ENCODE data around the gene ATP6V1E1.

Gene ATP6V1E1

GRCh38 chr22:17628406-17629172 lies at the start of gene ATP6V1E1:
Gene ATP6V1E1 (minus strand): TSS chr22:17628749. CDS start chr22:17628635, 114 bp downstream.
- DNase-seq (peak; percentile 96), ATAC-seq (ENCODE audit: insufficient read depth, low read depth) (peak; percentile 100)
- Histone ChIP-seq H3K27me3 (ENCODE audit: insufficient read depth, low read length, poor library complexity) (no peaks in the 10 kb centered on the region), H3K36me3 (ENCODE audit: insufficient read depth, low read length) (peaks cover 6% of the 10 kb centered on the region; the same call in 1 of the 2 replicates), H3K27ac (ENCODE audit: low read length) (peak within 1 kb of the TSS; percentile 90), H3K4me2 (ENCODE audit: insufficient read depth, low read length) (peak within 1 kb of the TSS; percentile 64), H3K9me3 (ENCODE audit: insufficient read depth, low read length, severe bottlenecking) (no peaks in the 10 kb centered on the region), H3K79me2 (ENCODE audit: insufficient read depth, low read length) (peaks cover 62% of the 10 kb centered on the region), H3K4me3 (ENCODE audit: low read depth in 1 of 2, low read length in 2 of 2) (peak within 1 kb of the TSS; percentile 88 to 91), H3K9ac (ENCODE audit: low read depth, low read length) (peak within 1 kb of the TSS; percentile 81), H2AFZ (ENCODE audit: low read depth, low read length) (peak within 1 kb of the TSS; percentile 97), H4K20me1 (ENCODE audit: insufficient read depth, low read length) (peaks cover 6% of the 10 kb centered on the region; the same call in 1 of the 2 replicates), H3K4me1 (ENCODE audit: insufficient read depth, low read length) (peaks cover 28% of the 10 kb centered on the region)
- no peak for TF ChIP-seq CTCF (IDR thresholded peaks at IDR 0.05; ENCODE audit: borderline replicate concordance, extremely low read depth, low read length, poor library complexity, severe bottlenecking)
- no peak for TF ChIP-seq EZH2 (IDR thresholded peaks at IDR 0.05; ENCODE audit: borderline replicate concordance, low read depth, low read length, severe bottlenecking)

DNA sequence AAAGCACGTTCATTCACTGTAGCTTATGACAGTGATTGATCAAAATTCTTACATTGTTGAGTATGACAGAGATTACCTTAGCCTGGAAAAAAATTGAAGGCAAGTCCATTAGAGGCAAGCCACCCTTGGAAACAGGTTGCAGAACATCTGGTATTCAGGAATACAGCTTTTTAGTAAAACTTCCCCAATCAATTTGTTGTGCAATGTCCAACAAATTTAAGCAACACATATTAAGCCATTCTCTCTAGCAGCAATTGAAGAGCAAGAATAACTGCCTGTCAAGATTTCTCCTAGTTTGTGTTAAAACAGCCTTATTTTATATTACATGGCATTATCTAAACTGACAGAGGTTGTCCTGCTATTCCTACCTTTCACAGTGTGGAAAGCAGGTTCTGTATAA lies 47.0 kb upstream of the ATP6V1E1 start:
- no peak overlapping the region for H2AFZ ChIP-seq (ENCODE audit: low read depth, low read length)
- no peaks in the 10 kb centered on the region for H3K4me1 ChIP-seq (ENCODE audit: insufficient read depth, low read length)
- H3K4me2 ChIP-seq (ENCODE audit: insufficient read depth, low read length): no peak overlapping the region
- H3K4me3 ChIP-seq (ENCODE audit: low read depth in 1 of 2, low read length in 2 of 2): no peak overlapping the region
- H4K20me1 ChIP-seq (ENCODE audit: insufficient read depth, low read length): no peaks in the 10 kb centered on the region
- peaks cover 5% of the 10 kb centered on the region; the same call in 1 of the 2 replicates for H3K79me2 ChIP-seq (ENCODE audit: insufficient read depth, low read length)
- H3K9me3 ChIP-seq (ENCODE audit: insufficient read depth, low read length, severe bottlenecking): no peaks in the 10 kb centered on the region
- no peaks in the 10 kb centered on the region for H3K27me3 ChIP-seq (ENCODE audit: insufficient read depth, low read length, poor library complexity)
- ATAC-seq (ENCODE audit: insufficient read depth, low read depth) (no peak), DNase-seq (no peak)
- TF ChIP-seq CTCF (IDR thresholded peaks at IDR 0.05; ENCODE audit: borderline replicate concordance, extremely low read depth, low read length, poor library complexity, severe bottlenecking) (no peak), EZH2 (IDR thresholded peaks at IDR 0.05; ENCODE audit: borderline replicate concordance, low read depth, low read length, severe bottlenecking) (no peak)
- no peak overlapping the region for H3K9ac ChIP-seq (ENCODE audit: low read depth, low read length)
- peaks cover 2% of the 10 kb centered on the region; the same call in 1 of the 2 replicates for H3K36me3 ChIP-seq (ENCODE audit: insufficient read depth, low read length)
- no peak overlapping the region for H3K27ac ChIP-seq (ENCODE audit: low read length)

DNA sequence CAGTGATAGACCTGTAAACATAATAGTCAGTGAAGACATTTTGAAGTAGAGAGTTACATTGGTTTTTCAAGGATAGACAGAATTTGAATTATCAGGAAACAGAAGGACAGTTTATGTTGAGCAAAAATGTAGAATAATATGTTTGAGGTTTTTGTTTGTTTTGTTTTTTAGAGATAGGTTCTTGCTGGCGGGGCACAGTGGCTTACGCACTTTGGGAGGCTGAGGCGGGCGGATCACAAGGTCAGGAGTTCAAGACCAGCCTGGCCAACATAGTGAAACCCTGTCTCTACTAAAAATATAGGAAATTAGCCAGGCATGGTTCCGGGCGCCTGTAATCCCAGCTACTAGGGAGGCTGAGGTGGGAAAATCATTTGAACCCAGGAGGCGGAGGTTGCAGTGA lies 45.6 kb upstream of the ATP6V1E1 start:
- peaks cover 8% of the 10 kb centered on the region; the same call in 1 of the 2 replicates for H3K36me3 ChIP-seq (ENCODE audit: insufficient read depth, low read length)
- no peak overlapping the region for H3K4me3 ChIP-seq (ENCODE audit: low read depth in 1 of 2, low read length in 2 of 2)
- ATAC-seq (ENCODE audit: insufficient read depth, low read depth): no peak
- H4K20me1 ChIP-seq (ENCODE audit: insufficient read depth, low read length): no peaks in the 10 kb centered on the region
- H3K9ac ChIP-seq (ENCODE audit: low read depth, low read length): no peak overlapping the region
- H3K27ac ChIP-seq (ENCODE audit: low read length): no peak overlapping the region
- no peaks in the 10 kb centered on the region for H3K9me3 ChIP-seq (ENCODE audit: insufficient read depth, low read length, severe bottlenecking)
- H3K4me2 ChIP-seq (ENCODE audit: insufficient read depth, low read length): no peak overlapping the region
- H2AFZ ChIP-seq (ENCODE audit: low read depth, low read length): no peak overlapping the region
- no peak for TF ChIP-seq CTCF (IDR thresholded peaks at IDR 0.05; ENCODE audit: borderline replicate concordance, extremely low read depth, low read length, poor library complexity, severe bottlenecking)
- TF ChIP-seq EZH2 (IDR thresholded peaks at IDR 0.05; ENCODE audit: borderline replicate concordance, low read depth, low read length, severe bottlenecking): no peak
- H3K27me3 ChIP-seq (ENCODE audit: insufficient read depth, low read length, poor library complexity): no peaks in the 10 kb centered on the region
- peaks cover 5% of the 10 kb centered on the region; the same call in 1 of the 2 replicates for H3K79me2 ChIP-seq (ENCODE audit: insufficient read depth, low read length)
- DNase-seq: no peak
- no peaks in the 10 kb centered on the region for H3K4me1 ChIP-seq (ENCODE audit: insufficient read depth, low read length)
